HepG2 (cell line): ENCODE measurements around the gene MFRP. TPM values are rescaled to one million over a fixed set of nuclear protein-coding genes. Genes with fewer than 3 reads are reported as not detected.

Experiments used
- ATAC-seq: fragments of 200-7000 bp; cut with Tn5 transposase; 3 replicates; pipeline ENCODE4 v1.9.1; 2020; ENCODE audit warnings: mild to moderate bottlenecking, moderate library complexity
- BruUV-seq: library from RNA; stranded (reverse); fragments of 400-500 nt; replicated peaks from 2 replicates; lab custom pipeline; 2021; lab: Mats Ljungman, UMichigan
- CTCF ChIA-PET: fragments of 300-600 bp; formaldehyde crosslinking; extraction: SDS; loops from one replicate; lab custom pipeline; 2021; ENCODE audit warnings: low total read pairs, inconsistent platforms, low intra/inter-chr PET ratio; lab: Yijun Ruan, JAX
- POLR2A ChIA-PET: fragments of 350-600 bp; sonication (Branson Sonifier 250); formaldehyde crosslinking; loops from one replicate; lab custom pipeline; 2020; ENCODE audit warnings: antibody characterized with exemption, inconsistent platforms; lab: Yijun Ruan, JAX
- DNase-seq: peaks from one replicate; pipeline ENCODE4 v3.0.0-alpha.2; 2015; ENCODE audit warnings: low spot score
- FAIRE-seq: peaks from 3 replicates; lab custom pipeline; 2011; peaks lifted over from hg19 to GRCh38; lab: Jason Lieb, UNC
- H2AFZ ChIP-seq: one replicate; pipeline ENCODE4 v1.6.1; 2011; ENCODE audit warnings: low read length, inconsistent platforms
- H3K27ac ChIP-seq: fragments of 300-600 bp; 3 replicates; pipeline ENCODE4 v1.8.0; 2011; ENCODE audit warnings: mixed run types, mild to moderate bottlenecking, mixed read lengths, low read length, inconsistent platforms; ENCODE audit not compliant: insufficient read depth; ENCODE audit errors: extremely low read length
- H3K27me3 ChIP-seq, 2 experiments: fragments of 200-600 bp in 1 of 2; 2 replicates in 1 of 2; 3 replicates in 1 of 2; pipeline versions ENCODE4 v1.6.0 to v1.8.0; 2011; ENCODE audit warnings: low read length in 2 of 2, mild to moderate bottlenecking in 2 of 2, moderate library complexity in 2 of 2, inconsistent platforms in 1 of 2; ENCODE audit not compliant: insufficient read depth in 2 of 2, control insufficient read depth in 1 of 2
- H3K36me3 ChIP-seq, 2 experiments: fragments of 200-600 bp in 1 of 2; replicated peaks in 1 of 2; 2 replicates in 1 of 2; 3 replicates in 1 of 2; pipeline versions ENCODE4 v1.5.1 to v1.8.0; 2011; ENCODE audit warnings: low read length in 2 of 2, inconsistent platforms in 1 of 2; ENCODE audit not compliant: insufficient read depth in 2 of 2, control insufficient read depth in 1 of 2
- H3K4me1 ChIP-seq: 2 replicates; pipeline ENCODE4 v1.5.1; 2012; ENCODE audit warnings: low read length, inconsistent platforms; ENCODE audit not compliant: insufficient read depth
- H3K4me2 ChIP-seq: 2 replicates; pipeline ENCODE4 v1.6.0; 2011; ENCODE audit warnings: low read depth, low read length, inconsistent platforms
- H3K4me3 ChIP-seq, 3 experiments: fragments of 200-600 bp in 1 of 3; sonication (generic), shearing (Covaris generic) in 1 of 3; replicated peaks in 1 of 3; 2 replicates each; pipeline ENCODE4 v1.5.1; 2011 to 2016; ENCODE audit warnings: low read length in 3 of 3, inconsistent platforms in 2 of 3, low read depth in 2 of 3, mild to moderate bottlenecking in 2 of 3, control low read depth in 1 of 3, mixed read lengths in 1 of 3; ENCODE audit not compliant: insufficient read depth in 1 of 3
- H3K79me2 ChIP-seq: one replicate; pipeline ENCODE4 v1.6.1; 2011; ENCODE audit warnings: low read length, inconsistent platforms; ENCODE audit not compliant: insufficient read depth
- H3K9ac ChIP-seq: 2 replicates; pipeline ENCODE4 v1.6.0; 2011; ENCODE audit warnings: mild to moderate bottlenecking, low read depth, low read length, inconsistent platforms; ENCODE audit not compliant: insufficient read depth
- H3K9me3 ChIP-seq: 2 replicates; pipeline ENCODE4 v1.5.1; 2012; ENCODE audit warnings: mild to moderate bottlenecking, low read length
- H4K20me1 ChIP-seq: 2 replicates; pipeline ENCODE4 v1.6.0; 2011; ENCODE audit warnings: inconsistent platforms, mild to moderate bottlenecking, low read length, moderate library complexity; ENCODE audit not compliant: insufficient read depth
- MBNL3 ChIP-seq: fragments of 250-450 bp; sonication (Bioruptor Pico); conservative IDR thresholded peaks from 2 replicates; pipeline ENCODE4 v1.8.0; 2022; ENCODE audit warnings: mild to moderate bottlenecking, inconsistent platforms
- PHF5A ChIP-seq: IDR thresholded peaks from one replicate; pipeline ENCODE4 v1.6.1; 2018; ENCODE audit warnings: low read depth, missing genetic modification reagents; ENCODE audit not compliant: unreplicated experiment
- RNF2 ChIP-seq: fragments of 450-650 bp; conservative IDR thresholded peaks from 2 replicates; pipeline ENCODE4 v1.6.1; 2016; ENCODE audit warnings: low read depth
- SAFB2 ChIP-seq: sonication (generic); formaldehyde crosslinking; IDR thresholded peaks from 2 replicates; pipeline ENCODE4 v1.5.1; 2020; ENCODE audit warnings: missing genetic modification reagents, low read depth, mild to moderate bottlenecking, borderline replicate concordance
- ZNF180 ChIP-seq: sonication (generic); formaldehyde crosslinking; IDR thresholded peaks from 2 replicates; pipeline ENCODE4 v1.4.0; 2020; ENCODE audit warnings: low read depth, missing genetic modification reagents, borderline replicate concordance
- WGBS: methylation state at CpG from one replicate; pipeline ENCODE4 v1.1.6; 2017; ENCODE audit warnings: low lambda C conversion rate; 5-methylcytosine and 5-hydroxymethylcytosine counted together
- in situ Hi-C: cut with HindIII; loops from 2 replicates; pipeline ENCODE4 v1.10.0; 2017; ENCODE audit warnings: low pct_unique_long_range_greater_than_20kb; ENCODE audit not compliant: extremely low pct_ligation_motif_present
- intact Hi-C: fragments of 100-400 bp; cut with micrococcal nuclease; formaldehyde crosslinking; loops from one replicate; pipeline ENCODE4 v1.10.0; 2022; ENCODE audit not compliant: unreplicated experiment
- polyA plus RNA-seq, 8 experiments: library from polyadenylated mRNA; depleted of rRNA in 3 of 8; stranded (reverse) in 7 of 8; unstranded in 1 of 8; fragments of >200 nt; fragmentation: Illumina TruSeq in 4 of 8; extraction: Trizol in 4 of 8; gene quantifications; 2 replicates each; pipeline versions ENCODE4 v1.2.1 to v1.2.3, GENCODE V29; 2011 to 2016; ENCODE audit warnings: low read depth in 4 of 8, missing spikeins in 1 of 8, mixed read lengths in 1 of 8; ENCODE audit not compliant: insufficient read depth in 1 of 8
- total RNA-seq, 5 experiments: library from RNA; depleted of rRNA; stranded (reverse); fragments of >200 nt; fragmentation: Illumina TruSeq; extraction: Trizol; gene quantifications; 2 replicates each; pipeline ENCODE4 v1.2.3, GENCODE V29; 2016; ENCODE audit warnings: low read depth in 1 of 5
- TF ChIP-seq, protein P1 (sequence below): sonication (generic); formaldehyde crosslinking; IDR thresholded peaks from 2 replicates; pipeline ENCODE4 v1.5.0; 2020; ENCODE audit warnings: missing genetic modification reagents
- TF ChIP-seq, protein P2 (sequence below): IDR thresholded peaks from 2 replicates; pipeline ENCODE4 v1.6.1; 2018; ENCODE audit warnings: missing genetic modification reagents

The MFRP gene
- total and polyA plus RNA-seq, 2 of the 13 experiments (the other 11 are each of a cell fraction or from before 2014, with no cell fraction given), result not detected

DNA sequence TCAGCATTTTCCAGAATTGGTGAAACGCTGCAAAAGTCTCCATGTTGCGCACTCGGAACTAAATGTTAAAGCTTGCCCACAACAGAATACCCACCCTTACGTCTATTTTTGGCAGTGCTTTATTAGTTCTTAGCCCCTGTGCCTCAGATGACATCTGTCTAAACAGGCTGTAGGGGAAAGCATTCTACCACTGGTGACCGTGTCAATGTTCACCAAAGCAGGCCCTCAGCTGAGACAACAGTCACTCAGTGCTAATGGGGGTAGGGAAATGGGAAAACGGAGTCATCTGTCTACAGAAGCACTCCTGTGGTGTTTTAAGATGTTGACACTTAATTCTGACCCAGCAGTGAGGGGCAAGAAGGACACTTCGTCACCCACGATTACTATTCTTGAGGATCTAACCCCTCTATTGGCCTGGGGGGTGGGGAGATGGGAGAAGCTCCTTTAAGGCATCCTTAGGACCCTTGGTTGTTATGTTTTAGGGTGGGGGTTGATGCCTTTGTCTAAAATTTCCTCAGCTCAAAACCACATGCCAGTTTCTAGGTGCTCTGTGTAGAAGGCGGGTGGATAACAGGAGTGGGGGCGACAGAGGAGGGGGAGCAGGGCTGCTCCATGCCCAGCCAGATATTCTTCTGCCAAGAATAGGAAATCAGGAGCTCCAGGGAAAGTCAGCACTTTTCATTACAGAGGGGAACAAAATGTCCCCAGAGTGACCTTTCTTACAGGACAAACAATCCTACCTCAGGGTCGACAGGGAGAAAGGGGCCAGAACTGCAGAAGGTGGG, 15.6 kb upstream of the MFRP start:
- Histone ChIP-seq H2AFZ (no peak overlapping the region), H4K20me1 (no peaks in the 10 kb centered on the region; the same call in 1 of the 2 replicates), H3K36me3 (peaks cover 5 to 24% of the 10 kb centered on the region in 2 experiments; a peak in 4 of 5 replicates), H3K9me3 (no peaks in the 10 kb centered on the region), H3K27me3 (no peaks in the 10 kb centered on the region), H3K27ac (peak overlapping the region; percentile 44), H3K79me2 (peaks cover 7% of the 10 kb centered on the region), H3K9ac (no peak overlapping the region), H3K4me1 (peaks cover 69% of the 10 kb centered on the region), H3K4me2 (no peak overlapping the region), H3K4me3 (no peak overlapping the region)
- FAIRE-seq (no peak), DNase-seq (no peak), ATAC-seq (no peak)
- TF ChIP-seq PHF5A (CRISPR knock-in tag) (no peak), MBNL3 (no peak), RNF2 (no peak), SAFB2 (CRISPR knock-in tag) (no peak), ZNF180 (CRISPR knock-in tag) (no peak)
- TF ChIP-seq, protein P1, sequence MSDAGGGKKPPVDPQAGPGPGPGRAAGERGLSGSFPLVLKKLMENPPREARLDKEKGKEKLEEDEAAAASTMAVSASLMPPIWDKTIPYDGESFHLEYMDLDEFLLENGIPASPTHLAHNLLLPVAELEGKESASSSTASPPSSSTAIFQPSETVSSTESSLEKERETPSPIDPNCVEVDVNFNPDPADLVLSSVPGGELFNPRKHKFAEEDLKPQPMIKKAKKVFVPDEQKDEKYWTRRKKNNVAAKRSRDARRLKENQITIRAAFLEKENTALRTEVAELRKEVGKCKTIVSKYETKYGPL (CRISPR knock-in tag), result no peak
- TF ChIP-seq, protein P2, sequence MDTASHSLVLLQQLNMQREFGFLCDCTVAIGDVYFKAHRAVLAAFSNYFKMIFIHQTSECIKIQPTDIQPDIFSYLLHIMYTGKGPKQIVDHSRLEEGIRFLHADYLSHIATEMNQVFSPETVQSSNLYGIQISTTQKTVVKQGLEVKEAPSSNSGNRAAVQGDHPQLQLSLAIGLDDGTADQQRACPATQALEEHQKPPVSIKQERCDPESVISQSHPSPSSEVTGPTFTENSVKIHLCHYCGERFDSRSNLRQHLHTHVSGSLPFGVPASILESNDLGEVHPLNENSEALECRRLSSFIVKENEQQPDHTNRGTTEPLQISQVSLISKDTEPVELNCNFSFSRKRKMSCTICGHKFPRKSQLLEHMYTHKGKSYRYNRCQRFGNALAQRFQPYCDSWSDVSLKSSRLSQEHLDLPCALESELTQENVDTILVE, result no peak
- in situ Hi-C loops, result no loop called here
- intact Hi-C loops, result no loop called here
- BruUV-seq, result no TSS peak
- CTCF ChIA-PET, result no interaction called here
- 91% methylated on average over 10 of the region's 11 CpGs for WGBS
- POLR2A ChIA-PET, result interaction anchor here (1.1 to 2.3 kb wide), 7 partner anchors 8 to 24 kb away, joined by 3 to 12 read pairs (median 5); partner anchors contain the start of gene USP2
